Measurements from ENCODE around the gene PRDM15. TPM values are rescaled to one million over a fixed set of nuclear protein-coding genes. Genes with fewer than 3 reads are reported as not detected.

The PRDM15 gene
- polyA plus RNA-seq, 1 donor (not counting 4 experiments of a cell fraction or from before 2014, with no cell fraction given), result 5.2 TPM

GRCh38 chr21:41914965-41915364 is 35.8 kb upstream of the PRDM15 start:
- H2AFZ ChIP-seq (ENCODE audit: control insufficient read depth, low read length), result no peak overlapping the region
- no peaks in the 10 kb centered on the region for H4K20me1 ChIP-seq (ENCODE audit: control insufficient read depth, extremely low read depth, insufficient read depth, low read length)
- no peaks in the 10 kb centered on the region for H3K9me3 ChIP-seq (ENCODE audit: control insufficient read depth, low read depth, low read length)
- no peaks in the 10 kb centered on the region for H3K9me1 ChIP-seq (ENCODE audit: control insufficient read depth, extremely low read depth, insufficient read depth, low read length)
- no peaks in the 10 kb centered on the region for H3K4me1 ChIP-seq (ENCODE audit: control insufficient read depth, extremely low read depth, insufficient read depth, low read length)
- H3K27ac ChIP-seq (ENCODE audit: control insufficient read depth, insufficient read depth, low read length), result no peak overlapping the region
- TF ChIP-seq, protein P1, sequence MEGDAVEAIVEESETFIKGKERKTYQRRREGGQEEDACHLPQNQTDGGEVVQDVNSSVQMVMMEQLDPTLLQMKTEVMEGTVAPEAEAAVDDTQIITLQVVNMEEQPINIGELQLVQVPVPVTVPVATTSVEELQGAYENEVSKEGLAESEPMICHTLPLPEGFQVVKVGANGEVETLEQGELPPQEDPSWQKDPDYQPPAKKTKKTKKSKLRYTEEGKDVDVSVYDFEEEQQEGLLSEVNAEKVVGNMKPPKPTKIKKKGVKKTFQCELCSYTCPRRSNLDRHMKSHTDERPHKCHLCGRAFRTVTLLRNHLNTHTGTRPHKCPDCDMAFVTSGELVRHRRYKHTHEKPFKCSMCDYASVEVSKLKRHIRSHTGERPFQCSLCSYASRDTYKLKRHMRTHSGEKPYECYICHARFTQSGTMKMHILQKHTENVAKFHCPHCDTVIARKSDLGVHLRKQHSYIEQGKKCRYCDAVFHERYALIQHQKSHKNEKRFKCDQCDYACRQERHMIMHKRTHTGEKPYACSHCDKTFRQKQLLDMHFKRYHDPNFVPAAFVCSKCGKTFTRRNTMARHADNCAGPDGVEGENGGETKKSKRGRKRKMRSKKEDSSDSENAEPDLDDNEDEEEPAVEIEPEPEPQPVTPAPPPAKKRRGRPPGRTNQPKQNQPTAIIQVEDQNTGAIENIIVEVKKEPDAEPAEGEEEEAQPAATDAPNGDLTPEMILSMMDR (optimal IDR thresholded peaks at IDR 0.05 in 1 of 3, IDR thresholded peaks at IDR 0.05 in 1 of 3, conservative IDR thresholded peaks at IDR 0.05 in 1 of 3; ENCODE audit: extremely low read depth in 1 of 3, insufficient read depth in 2 of 3, low read length in 3 of 3), result no peak
- TF ChIP-seq EZH2 (IDR thresholded peaks at IDR 0.05; ENCODE audit: low read length), result no peak
- no peak overlapping the region for H3K9ac ChIP-seq (ENCODE audit: control insufficient read depth, extremely low read depth, insufficient read depth, low read length)
- DNase-seq (ENCODE audit: low read depth, low spot score) (no peak), FAIRE-seq (no peak)
- peaks cover 33 to 37% of the 10 kb centered on the region in 2 experiments for H3K36me3 ChIP-seq (ENCODE audit: control insufficient read depth in 2 of 2, extremely low read depth in 1 of 2, insufficient read depth in 2 of 2, low read length in 2 of 2)
- H3K4me2 ChIP-seq (ENCODE audit: control insufficient read depth, extremely low read depth, insufficient read depth, low read depth, low read length), result no peak overlapping the region
- H3K4me3 ChIP-seq (ENCODE audit: control insufficient read depth in 2 of 3, extremely low read depth in 1 of 3, insufficient read depth in 2 of 3, low read depth in 1 of 3, low read length in 3 of 3), result no peak overlapping the region
- dilution Hi-C loops (cut with MboI; ENCODE audit: extremely low pct_ligation_motif_present, low sequenced_read_pairs), result no loop called here
- peaks cover 2% of the 10 kb centered on the region for H3K79me2 ChIP-seq (ENCODE audit: control insufficient read depth, insufficient read depth, low read length)
- H3K27me3 ChIP-seq (ENCODE audit: control insufficient read depth, extremely low read depth, insufficient read depth, low read length), result no peaks in the 10 kb centered on the region

DNA sequence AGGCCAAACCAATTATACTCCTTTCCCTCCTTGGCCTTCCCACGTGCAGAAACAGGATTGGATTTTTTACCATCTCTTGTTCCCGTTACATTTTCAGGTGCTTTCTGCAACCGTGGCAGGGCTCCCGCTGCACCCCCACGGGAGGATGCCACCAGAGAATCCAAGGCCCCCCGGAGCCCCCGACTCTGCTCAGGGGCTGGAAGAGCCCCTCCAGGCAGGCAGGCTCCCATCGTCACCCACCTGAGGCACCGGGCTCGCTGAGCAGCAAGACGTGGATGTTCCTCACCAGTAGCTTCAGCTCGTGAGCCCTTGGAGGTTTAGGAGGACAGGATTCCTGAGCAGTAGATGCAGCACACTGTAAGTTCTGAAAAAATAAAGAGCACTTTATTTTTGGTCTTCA is 35.2 kb upstream of the PRDM15 start:
- no peaks in the 10 kb centered on the region for H3K27me3 ChIP-seq (ENCODE audit: control insufficient read depth, extremely low read depth, insufficient read depth, low read length)
- H3K4me1 ChIP-seq (ENCODE audit: control insufficient read depth, extremely low read depth, insufficient read depth, low read length), result no peaks in the 10 kb centered on the region
- H3K79me2 ChIP-seq (ENCODE audit: control insufficient read depth, insufficient read depth, low read length), result peaks cover 2% of the 10 kb centered on the region
- H3K4me3 ChIP-seq (ENCODE audit: control insufficient read depth in 2 of 3, extremely low read depth in 1 of 3, insufficient read depth in 2 of 3, low read depth in 1 of 3, low read length in 3 of 3), result no peak overlapping the region
- dilution Hi-C loops (cut with MboI; ENCODE audit: extremely low pct_ligation_motif_present, low sequenced_read_pairs), result no loop called here
- H3K9ac ChIP-seq (ENCODE audit: control insufficient read depth, extremely low read depth, insufficient read depth, low read length), result no peak overlapping the region
- H3K36me3 ChIP-seq (ENCODE audit: control insufficient read depth in 2 of 2, extremely low read depth in 1 of 2, insufficient read depth in 2 of 2, low read length in 2 of 2), result peaks cover 33 to 38% of the 10 kb centered on the region in 2 experiments
- no peaks in the 10 kb centered on the region for H3K9me3 ChIP-seq (ENCODE audit: control insufficient read depth, low read depth, low read length)
- no peak overlapping the region for H3K4me2 ChIP-seq (ENCODE audit: control insufficient read depth, extremely low read depth, insufficient read depth, low read depth, low read length)
- no peaks in the 10 kb centered on the region for H4K20me1 ChIP-seq (ENCODE audit: control insufficient read depth, extremely low read depth, insufficient read depth, low read length)
- no peak overlapping the region for H3K27ac ChIP-seq (ENCODE audit: control insufficient read depth, insufficient read depth, low read length)
- TF ChIP-seq EZH2 (IDR thresholded peaks at IDR 0.05; ENCODE audit: low read length), result no peak
- TF ChIP-seq, protein P1 (optimal IDR thresholded peaks at IDR 0.05 in 1 of 3, IDR thresholded peaks at IDR 0.05 in 1 of 3, conservative IDR thresholded peaks at IDR 0.05 in 1 of 3; ENCODE audit: extremely low read depth in 1 of 3, insufficient read depth in 2 of 3, low read length in 3 of 3), result no peak
- H3K9me1 ChIP-seq (ENCODE audit: control insufficient read depth, extremely low read depth, insufficient read depth, low read length), result no peaks in the 10 kb centered on the region
- H2AFZ ChIP-seq (ENCODE audit: control insufficient read depth, low read length), result no peak overlapping the region
- FAIRE-seq (no peak), DNase-seq (ENCODE audit: low read depth, low spot score) (no peak)
